ENCODE results near the gene LAPTM5.

LAPTM5 gene

GRCh38 chr1:30804822-30805221, 47.2 kb upstream of the LAPTM5 start:
- Histone ChIP-seq H3K23ac (ENCODE audit: low read depth, low read length, poor library complexity) (no peak overlapping the region), H3K4me2 (ENCODE audit: insufficient read depth, low read length, poor library complexity, severe bottlenecking) (no peak overlapping the region), H2BK120ac (ENCODE audit: low read depth, low read length) (no peak overlapping the region), H3K9me3 (replicated peaks in 1 of 2; ENCODE audit: control insufficient read depth in 2 of 2, insufficient read depth in 1 of 2, low read depth in 1 of 2, low read length in 2 of 2) (no peaks in the 10 kb centered on the region), H3K79me1 (ENCODE audit: low read depth, low read length) (no peaks in the 10 kb centered on the region), H2BK15ac (ENCODE audit: low read length) (no peak overlapping the region), H3K14ac (ENCODE audit: low read length) (no peak overlapping the region), H3K18ac (ENCODE audit: low read length) (no peak overlapping the region), H3K4me1 (ENCODE audit: control insufficient read depth in 2 of 2, insufficient read depth in 1 of 2, low read depth in 1 of 2, low read length in 2 of 2) (peaks cover 15 to 62% of the 10 kb centered on the region in 2 donors), H3K36me3 (replicated peaks in 1 of 2; ENCODE audit: control insufficient read depth in 2 of 2, insufficient read depth in 2 of 2, low read length in 2 of 2) (no peaks in the 10 kb centered on the region), H4K8ac (ENCODE audit: low read depth, low read length) (no peak overlapping the region), H3K4ac (ENCODE audit: low read length) (no peak overlapping the region), H2AFZ (ENCODE audit: low read length) (no peak overlapping the region), H3K9ac (ENCODE audit: low read depth, low read length, poor library complexity) (no peak overlapping the region), H2BK12ac (ENCODE audit: low read length) (no peak overlapping the region), H3K4me3 (ENCODE audit: low read length in 2 of 2) (no peak overlapping the region), H2AK5ac (ENCODE audit: low read depth, low read length) (peak overlapping the region; percentile 58), H3K27me3 (ENCODE audit: control insufficient read depth in 3 of 3, insufficient read depth in 3 of 3, low read depth in 1 of 3, low read length in 3 of 3) (no peaks in the 10 kb centered on the region), H4K91ac (ENCODE audit: low read depth, low read length, poor library complexity) (no peak overlapping the region), H2BK5ac (ENCODE audit: low read length) (no peak overlapping the region), H3K27ac (replicated peaks; ENCODE audit: low read length) (no peak overlapping the region)
- WGBS, 2 donors (ENCODE audit: extremely low coverage in 2 of 2, insufficient read length in 2 of 2, insufficient replicate concordance in 1 of 2) = no CpG with 5 or more reads among the region's 5 CpGs
- DNase-seq (ENCODE audit: low spot score) = no peak

GRCh38 chr1:30804352-30804751, 46.8 kb upstream of the LAPTM5 start:
- Histone ChIP-seq H3K9ac (ENCODE audit: low read depth, low read length, poor library complexity) (no peak overlapping the region), H2BK12ac (ENCODE audit: low read length) (no peak overlapping the region), H3K18ac (ENCODE audit: low read length) (no peak overlapping the region), H3K4ac (ENCODE audit: low read length) (no peak overlapping the region), H3K4me3 (ENCODE audit: low read length in 2 of 2) (no peak overlapping the region), H4K8ac (ENCODE audit: low read depth, low read length) (no peak overlapping the region), H3K9me3 (replicated peaks in 1 of 2; ENCODE audit: control insufficient read depth in 2 of 2, insufficient read depth in 1 of 2, low read depth in 1 of 2, low read length in 2 of 2) (no peaks in the 10 kb centered on the region), H3K14ac (ENCODE audit: low read length) (no peak overlapping the region), H3K79me1 (ENCODE audit: low read depth, low read length) (no peaks in the 10 kb centered on the region), H3K4me2 (ENCODE audit: insufficient read depth, low read length, poor library complexity, severe bottlenecking) (no peak overlapping the region), H3K4me1 (ENCODE audit: control insufficient read depth in 2 of 2, insufficient read depth in 1 of 2, low read depth in 1 of 2, low read length in 2 of 2) (peaks cover 12 to 57% of the 10 kb centered on the region in 2 donors), H4K91ac (ENCODE audit: low read depth, low read length, poor library complexity) (no peak overlapping the region), H2BK15ac (ENCODE audit: low read length) (no peak overlapping the region), H3K27ac (replicated peaks; ENCODE audit: low read length) (no peak overlapping the region), H2BK120ac (ENCODE audit: low read depth, low read length) (no peak overlapping the region), H2AFZ (ENCODE audit: low read length) (no peak overlapping the region), H3K27me3 (ENCODE audit: control insufficient read depth in 3 of 3, insufficient read depth in 3 of 3, low read depth in 1 of 3, low read length in 3 of 3) (no peaks in the 10 kb centered on the region), H2BK5ac (ENCODE audit: low read length) (no peak overlapping the region), H2AK5ac (ENCODE audit: low read depth, low read length) (no peak overlapping the region), H3K36me3 (replicated peaks in 1 of 2; ENCODE audit: control insufficient read depth in 2 of 2, insufficient read depth in 2 of 2, low read length in 2 of 2) (no peaks in the 10 kb centered on the region), H3K23ac (ENCODE audit: low read depth, low read length, poor library complexity) (no peak overlapping the region)
- no CpG with 5 or more reads among the region's 7 CpGs for WGBS, 2 donors (ENCODE audit: extremely low coverage in 2 of 2, insufficient read length in 2 of 2, insufficient replicate concordance in 1 of 2)
- DNase-seq (ENCODE audit: low spot score) = no peak

GRCh38 chr1:30803562-30803961, 46.0 kb upstream of the LAPTM5 start:
- Histone ChIP-seq H2BK12ac (ENCODE audit: low read length) (no peak overlapping the region), H3K4me3 (ENCODE audit: low read length in 2 of 2) (no peak overlapping the region), H3K4ac (ENCODE audit: low read length) (no peak overlapping the region), H2AK5ac (ENCODE audit: low read depth, low read length) (no peak overlapping the region), H2BK15ac (ENCODE audit: low read length) (no peak overlapping the region), H3K9me3 (replicated peaks in 1 of 2; ENCODE audit: control insufficient read depth in 2 of 2, insufficient read depth in 1 of 2, low read depth in 1 of 2, low read length in 2 of 2) (no peaks in the 10 kb centered on the region), H2BK5ac (ENCODE audit: low read length) (no peak overlapping the region), H3K4me2 (ENCODE audit: insufficient read depth, low read length, poor library complexity, severe bottlenecking) (no peak overlapping the region), H4K8ac (ENCODE audit: low read depth, low read length) (no peak overlapping the region), H3K27me3 (ENCODE audit: control insufficient read depth in 3 of 3, insufficient read depth in 3 of 3, low read depth in 1 of 3, low read length in 3 of 3) (no peaks in the 10 kb centered on the region), H3K14ac (ENCODE audit: low read length) (no peak overlapping the region), H4K91ac (ENCODE audit: low read depth, low read length, poor library complexity) (no peak overlapping the region), H2AFZ (ENCODE audit: low read length) (no peak overlapping the region), H3K4me1 (ENCODE audit: control insufficient read depth in 2 of 2, insufficient read depth in 1 of 2, low read depth in 1 of 2, low read length in 2 of 2) (peaks cover 12 to 52% of the 10 kb centered on the region in 2 donors), H3K27ac (replicated peaks; ENCODE audit: low read length) (no peak overlapping the region), H3K23ac (ENCODE audit: low read depth, low read length, poor library complexity) (no peak overlapping the region), H3K36me3 (replicated peaks in 1 of 2; ENCODE audit: control insufficient read depth in 2 of 2, insufficient read depth in 2 of 2, low read length in 2 of 2) (no peaks in the 10 kb centered on the region), H3K79me1 (ENCODE audit: low read depth, low read length) (no peaks in the 10 kb centered on the region), H3K18ac (ENCODE audit: low read length) (no peak overlapping the region), H3K9ac (ENCODE audit: low read depth, low read length, poor library complexity) (no peak overlapping the region), H2BK120ac (ENCODE audit: low read depth, low read length) (no peak overlapping the region)
- WGBS, 2 donors (ENCODE audit: extremely low coverage in 2 of 2, insufficient read length in 2 of 2, insufficient replicate concordance in 1 of 2) = no CpG with 5 or more reads among the region's 6 CpGs
- no peak for DNase-seq (ENCODE audit: low spot score)

- Histone ChIP-seq H2BK5ac (ENCODE audit: low read length) (no peak overlapping the region), H3K36me3 (replicated peaks in 1 of 2; ENCODE audit: control insufficient read depth in 2 of 2, insufficient read depth in 2 of 2, low read length in 2 of 2) (no peaks in the 10 kb centered on the region), H2AFZ (ENCODE audit: low read length) (peak overlapping the region; percentile 81), H3K4ac (ENCODE audit: low read length) (no peak overlapping the region), H3K18ac (ENCODE audit: low read length) (peak overlapping the region; percentile 89), H3K4me1 (ENCODE audit: control insufficient read depth in 2 of 2, insufficient read depth in 1 of 2, low read depth in 1 of 2, low read length in 2 of 2) (peaks cover 10 to 44% of the 10 kb centered on the region in 2 donors), H2BK15ac (ENCODE audit: low read length) (no peak overlapping the region), H2AK5ac (ENCODE audit: low read depth, low read length) (no peak overlapping the region), H3K14ac (ENCODE audit: low read length) (no peak overlapping the region), H3K23ac (ENCODE audit: low read depth, low read length, poor library complexity) (no peak overlapping the region), H2BK120ac (ENCODE audit: low read depth, low read length) (no peak overlapping the region), H4K8ac (ENCODE audit: low read depth, low read length) (no peak overlapping the region), H3K27ac (replicated peaks; ENCODE audit: low read length) (no peak overlapping the region), H2BK12ac (ENCODE audit: low read length) (peak overlapping the region; percentile 50), H3K9ac (ENCODE audit: low read depth, low read length, poor library complexity) (no peak overlapping the region), H3K27me3 (ENCODE audit: control insufficient read depth in 3 of 3, insufficient read depth in 3 of 3, low read depth in 1 of 3, low read length in 3 of 3) (no peaks in the 10 kb centered on the region), H3K9me3 (replicated peaks in 1 of 2; ENCODE audit: control insufficient read depth in 2 of 2, insufficient read depth in 1 of 2, low read depth in 1 of 2, low read length in 2 of 2) (no peaks in the 10 kb centered on the region), H3K79me1 (ENCODE audit: low read depth, low read length) (no peaks in the 10 kb centered on the region), H3K4me2 (ENCODE audit: insufficient read depth, low read length, poor library complexity, severe bottlenecking) (no peak overlapping the region), H3K4me3 (ENCODE audit: low read length in 2 of 2) (no peak overlapping the region), H4K91ac (ENCODE audit: low read depth, low read length, poor library complexity) (no peak overlapping the region)
- peak; percentile 85 for DNase-seq (ENCODE audit: low spot score)
- no CpG with 5 or more reads among the region's 19 CpGs for WGBS, 2 donors (ENCODE audit: extremely low coverage in 2 of 2, insufficient read length in 2 of 2, insufficient replicate concordance in 1 of 2)
Observed at GRCh38 chr1:30801771-30802198, 44.2 kb upstream of the LAPTM5 start.

Data from neuronal stem cell (in vitro differentiated cells).